Activated CD4-positive, alpha-beta T cell treated with anti-CD3 and anti-CD28 coated beads for 1 hour (primary cell): ENCODE results near the gene SLC44A2.

ENCODE experiments used
- DNase-seq: peaks from one replicate; pipeline ENCODE4 v3.0.0-alpha.2; 2020

Gene SLC44A2

DNA sequence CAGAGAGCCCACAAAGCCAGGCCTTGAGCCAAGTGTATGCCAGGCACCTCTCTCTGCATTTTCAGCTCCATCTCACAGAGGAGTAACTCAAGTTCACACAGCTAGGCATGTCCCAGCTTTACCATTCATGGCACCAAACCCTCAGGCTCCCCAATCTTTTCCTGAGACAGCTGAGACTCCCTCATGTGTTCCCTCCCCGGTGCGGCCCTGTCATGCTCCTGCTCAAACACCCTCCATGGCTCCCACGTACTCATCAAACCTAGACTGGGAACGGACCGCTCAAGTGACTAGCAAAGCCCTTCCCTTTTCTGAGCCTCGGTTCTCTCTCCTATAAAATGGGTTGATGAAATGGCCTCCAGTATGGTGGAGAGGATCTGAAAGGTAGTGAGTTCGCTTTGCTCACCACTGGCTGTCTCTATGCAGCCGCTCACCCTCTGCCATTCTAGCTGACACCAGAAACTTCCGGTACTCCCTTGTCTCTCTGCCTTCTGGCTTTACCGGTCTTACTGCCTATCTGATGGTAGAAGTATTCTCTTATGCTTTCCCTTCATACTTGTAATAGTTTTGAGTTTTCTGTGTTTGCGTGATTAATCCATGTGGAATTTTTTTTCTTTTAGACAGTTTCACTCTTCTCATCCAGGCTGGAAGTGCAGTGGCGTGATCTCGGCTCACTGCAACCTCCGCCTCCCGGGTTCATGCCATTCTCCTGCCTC is 7.8 kb upstream of the SLC44A2 start:
- no peak for DNase-seq

DNA sequence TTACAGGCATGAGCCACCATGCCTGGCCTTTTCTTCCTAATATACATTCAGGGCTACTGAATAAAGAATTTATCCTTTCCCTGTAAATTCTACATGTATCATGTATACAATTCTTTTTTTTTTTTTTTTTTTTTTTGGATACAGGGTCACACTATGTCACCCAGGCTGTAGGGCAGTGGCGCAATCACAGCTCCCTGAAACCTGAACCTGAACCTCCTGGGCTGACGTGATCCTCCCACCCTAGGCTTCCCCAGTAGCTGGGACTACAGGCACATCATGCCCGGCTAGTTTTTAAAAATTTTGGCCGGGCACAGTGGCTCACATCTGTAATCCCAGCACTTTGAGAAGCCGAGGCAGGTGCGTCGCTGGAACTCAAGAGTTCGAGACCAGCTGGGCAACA is 6.5 kb upstream of the SLC44A2 start:
- no peak for DNase-seq

DNA sequence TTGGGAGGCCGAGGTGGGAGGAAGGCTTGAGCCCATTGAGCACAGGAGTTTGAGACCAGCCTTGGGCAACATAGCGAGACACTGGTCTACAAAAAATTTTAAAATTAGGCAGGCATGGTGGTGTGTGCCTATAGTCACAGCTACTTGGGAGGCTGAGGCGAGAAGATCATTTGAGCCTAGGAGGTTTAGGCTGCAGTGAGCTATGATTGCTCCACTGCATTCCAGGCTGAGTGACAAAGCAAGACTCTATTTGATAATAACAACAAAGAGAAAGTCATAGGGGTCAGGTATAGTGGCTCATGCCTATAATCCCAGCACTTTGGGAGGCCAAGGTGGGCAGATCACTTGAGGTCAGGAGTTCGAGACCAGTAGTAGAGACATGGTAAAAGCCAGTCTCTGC is 4.6 kb upstream of the SLC44A2 start:
- DNase-seq = no peak

DNA sequence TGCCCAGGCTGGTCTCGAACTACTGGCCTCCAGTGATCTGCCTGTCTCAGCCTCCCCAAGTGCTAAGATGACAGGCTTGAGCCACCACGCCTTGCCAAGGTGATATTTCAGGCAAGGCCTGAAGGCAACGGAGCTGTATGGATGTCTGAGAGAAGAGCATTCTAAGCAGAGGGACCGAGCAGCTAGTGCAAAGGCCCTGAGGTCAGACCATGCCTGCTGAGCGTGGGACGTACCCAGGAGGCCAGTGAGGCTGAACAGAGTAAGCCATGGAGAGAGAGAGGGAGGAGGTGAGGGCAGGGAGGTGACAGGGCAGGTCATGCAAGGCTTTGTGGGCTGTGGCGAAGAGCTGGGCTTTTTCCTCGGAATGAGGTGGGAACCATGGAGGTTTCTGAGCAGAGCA is 3.4 kb upstream of the SLC44A2 start:
- no peak for DNase-seq

DNA sequence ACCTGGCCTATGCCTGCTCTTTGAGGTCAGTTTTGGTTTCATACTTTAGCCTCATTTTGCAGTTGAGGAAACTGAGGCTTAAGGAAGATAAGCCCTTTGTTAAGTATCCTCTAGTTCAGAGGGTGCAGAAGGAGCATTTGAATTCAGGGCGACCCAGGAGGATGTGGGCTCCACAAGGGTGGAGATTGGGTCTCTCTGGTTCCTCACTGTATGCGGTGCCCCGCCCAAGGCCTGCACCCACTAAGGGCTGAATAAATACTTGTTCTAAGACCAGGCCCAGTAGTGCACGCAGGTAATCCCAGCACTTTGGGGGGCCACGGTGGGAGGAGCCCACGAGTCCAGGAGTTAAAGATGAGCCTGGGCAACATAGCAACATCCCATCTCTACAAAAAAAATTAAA is 768 bp upstream of the SLC44A2 start:
- no peak for DNase-seq

DNA sequence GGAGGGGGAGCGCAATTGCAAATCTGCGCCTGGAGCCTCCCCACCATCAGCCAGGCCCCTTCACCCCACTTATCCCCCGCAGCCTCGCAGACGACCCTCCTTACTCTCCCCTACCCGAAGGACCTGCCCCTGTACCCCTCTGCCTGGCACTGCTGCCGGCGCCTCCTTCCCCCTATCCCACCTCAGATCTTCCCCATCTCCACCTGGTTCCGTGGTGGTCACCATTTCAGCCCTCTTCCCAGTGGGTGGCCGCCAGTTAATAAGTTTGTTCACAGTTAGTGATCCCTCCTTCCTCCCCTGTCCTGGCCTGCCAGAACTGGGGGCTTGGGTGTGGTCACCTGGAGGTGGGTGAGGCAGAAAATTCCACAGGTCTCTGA is 397 bp downstream of the SLC44A2 start:
- no peak for DNase-seq

DNA sequence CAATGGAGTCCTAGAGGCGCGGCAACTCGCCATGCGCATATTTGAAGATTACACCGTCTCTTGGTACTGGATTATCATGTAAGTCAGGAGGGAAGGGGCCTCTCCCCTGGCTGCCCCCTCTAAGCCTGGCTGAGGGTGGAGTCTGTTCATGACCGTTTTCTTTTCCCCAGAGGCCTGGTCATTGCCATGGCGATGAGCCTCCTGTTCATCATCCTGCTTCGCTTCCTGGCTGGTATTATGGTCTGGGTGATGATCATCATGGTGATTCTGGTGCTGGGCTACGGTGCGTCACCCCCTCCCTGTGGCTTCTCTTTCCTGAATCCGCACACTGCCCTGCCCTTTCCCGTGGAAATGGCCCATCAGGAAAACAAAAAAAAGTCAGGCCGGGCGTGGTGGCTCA is 6.5 kb downstream of the SLC44A2 start:
- no peak for DNase-seq

DNA sequence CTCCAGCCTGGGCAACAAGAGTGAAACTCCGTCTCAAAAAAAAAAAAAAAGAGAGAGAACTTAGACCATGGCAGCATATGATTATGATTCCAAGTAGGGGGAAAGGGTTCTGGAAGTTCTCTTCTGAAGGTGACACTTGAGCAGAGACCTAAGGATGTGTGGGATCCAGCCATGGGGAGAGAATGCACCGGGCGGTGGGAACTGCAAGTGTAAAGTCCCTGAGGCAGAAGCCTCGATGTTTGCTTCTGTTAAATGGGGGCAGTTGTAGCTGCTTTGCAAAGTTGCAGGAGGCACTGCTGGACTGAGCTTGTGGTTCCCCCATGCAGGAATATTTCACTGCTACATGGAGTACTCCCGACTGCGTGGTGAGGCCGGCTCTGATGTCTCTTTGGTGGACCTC is 9.1 kb downstream of the SLC44A2 start:
- no peak for DNase-seq

DNA sequence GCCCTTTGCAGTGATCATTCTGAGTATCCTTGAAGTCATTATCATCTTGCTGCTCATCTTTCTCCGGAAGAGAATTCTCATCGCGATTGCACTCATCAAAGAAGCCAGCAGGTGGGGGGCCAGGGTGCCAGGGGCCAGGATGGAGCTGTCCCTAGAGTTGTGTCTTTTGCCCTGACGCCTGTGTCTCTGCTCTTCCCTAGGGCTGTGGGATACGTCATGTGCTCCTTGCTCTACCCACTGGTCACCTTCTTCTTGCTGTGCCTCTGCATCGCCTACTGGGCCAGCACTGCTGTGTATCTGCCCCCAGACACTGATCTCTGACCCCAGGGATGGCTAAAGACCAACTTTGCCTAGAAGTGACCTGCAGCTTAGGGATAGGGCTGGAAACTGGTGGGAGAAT is 9.6 kb downstream of the SLC44A2 start:
- DNase-seq = no peak

DNA sequence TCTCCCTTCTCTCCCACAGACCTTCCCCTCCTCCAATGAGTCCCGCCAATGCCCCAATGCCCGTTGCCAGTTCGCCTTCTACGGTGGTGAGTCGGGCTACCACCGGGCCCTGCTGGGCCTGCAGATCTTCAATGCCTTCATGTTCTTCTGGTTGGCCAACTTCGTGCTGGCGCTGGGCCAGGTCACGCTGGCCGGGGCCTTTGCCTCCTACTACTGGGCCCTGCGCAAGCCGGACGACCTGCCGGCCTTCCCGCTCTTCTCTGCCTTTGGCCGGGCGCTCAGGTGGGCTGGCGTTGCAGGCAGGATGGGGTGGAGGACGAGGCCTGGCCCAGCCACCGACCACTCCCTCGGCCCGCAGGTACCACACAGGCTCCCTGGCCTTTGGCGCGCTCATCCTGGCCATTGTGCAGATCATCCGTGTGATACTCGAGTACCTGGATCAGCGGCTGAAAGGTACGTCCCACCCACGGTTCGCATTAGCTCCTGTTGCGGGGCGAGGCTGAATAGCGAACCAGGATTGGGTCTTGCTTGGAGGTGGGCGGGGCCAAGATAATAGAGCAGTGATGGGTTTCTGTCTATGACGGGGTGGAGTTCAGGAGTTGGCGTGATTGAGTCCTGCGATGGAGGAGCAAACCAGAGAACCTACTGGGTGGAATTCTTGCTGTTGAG is 11.1 kb downstream of the SLC44A2 start:
- DNase-seq = no peak

DNA sequence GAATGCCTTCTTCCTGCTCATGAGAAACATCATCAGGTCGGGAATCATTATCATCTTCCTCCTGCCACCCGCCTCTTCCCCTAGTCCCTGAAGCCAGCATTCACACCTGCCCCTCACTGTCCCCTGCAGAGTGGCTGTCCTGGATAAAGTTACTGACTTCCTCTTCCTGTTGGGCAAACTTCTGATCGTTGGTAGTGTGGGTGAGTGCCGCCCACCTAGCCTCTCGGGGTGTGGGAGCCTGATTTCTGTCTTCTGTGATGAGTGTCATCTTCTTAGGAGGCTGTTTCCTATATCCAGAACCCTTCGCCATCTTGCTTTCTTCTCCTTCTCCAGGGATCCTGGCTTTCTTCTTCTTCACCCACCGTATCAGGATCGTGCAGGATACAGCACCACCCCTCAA is 12.5 kb downstream of the SLC44A2 start:
- DNase-seq = no peak

DNA sequence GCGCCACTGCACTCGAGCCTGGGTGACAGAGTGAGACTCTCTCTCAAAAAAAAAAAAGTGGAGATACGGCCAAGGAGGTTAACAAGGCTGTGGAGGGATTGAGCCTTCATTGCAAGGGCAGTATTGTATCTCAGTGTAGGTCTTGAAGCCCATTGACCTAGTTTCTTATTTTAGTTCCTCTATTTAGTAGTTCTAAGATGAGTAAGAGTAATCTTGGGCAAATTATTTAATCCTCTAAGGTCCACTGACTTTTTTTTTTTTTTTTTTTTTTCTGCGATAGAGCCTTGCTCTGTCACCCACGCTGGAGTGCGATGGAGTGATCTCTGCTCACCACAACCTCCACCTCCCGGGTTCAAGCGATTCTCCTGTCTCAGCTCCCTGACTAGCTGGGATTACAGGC is 14.5 kb downstream of the SLC44A2 start:
- DNase-seq = no peak

DNA sequence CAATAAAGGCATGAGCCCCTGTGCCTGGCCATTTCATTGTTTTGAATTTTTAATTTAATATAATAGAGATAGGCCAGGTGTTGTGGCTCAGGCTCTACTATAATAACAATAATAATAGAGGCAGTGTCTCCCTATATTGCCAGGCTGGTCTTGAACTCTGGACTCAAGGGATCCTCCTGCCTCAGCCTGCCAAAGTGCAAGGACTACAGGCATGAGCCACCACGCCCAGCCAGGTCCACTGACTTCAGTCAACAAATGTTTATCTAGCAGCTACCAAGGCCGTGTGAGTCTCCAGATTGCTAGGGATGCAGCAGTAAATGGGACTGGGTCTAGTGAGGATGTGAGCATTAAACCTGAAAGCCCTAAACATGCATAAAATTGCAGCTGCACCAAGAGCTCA is 15.0 kb downstream of the SLC44A2 start:
- DNase-seq = no peak

DNA sequence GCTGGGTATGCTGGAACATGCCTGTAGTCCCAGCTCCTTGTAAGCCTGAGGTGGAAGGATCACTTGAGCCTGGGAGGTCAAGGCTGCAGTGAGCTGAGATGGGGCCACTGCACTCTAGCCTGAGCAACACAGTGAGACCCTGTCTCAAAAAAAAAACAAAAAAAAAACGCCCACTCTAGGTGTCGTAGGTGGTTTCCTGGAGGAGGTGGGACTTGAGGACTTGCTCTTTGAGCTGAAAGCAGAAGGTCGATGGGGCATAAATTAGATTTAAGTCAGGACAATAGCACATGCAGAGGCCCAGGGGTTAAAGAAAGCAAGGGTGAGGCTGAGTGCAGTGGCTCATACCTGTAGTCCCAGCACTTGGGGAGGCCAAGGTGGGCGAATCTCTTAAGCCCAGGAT is 15.9 kb downstream of the SLC44A2 start:
- DNase-seq = no peak

DNA sequence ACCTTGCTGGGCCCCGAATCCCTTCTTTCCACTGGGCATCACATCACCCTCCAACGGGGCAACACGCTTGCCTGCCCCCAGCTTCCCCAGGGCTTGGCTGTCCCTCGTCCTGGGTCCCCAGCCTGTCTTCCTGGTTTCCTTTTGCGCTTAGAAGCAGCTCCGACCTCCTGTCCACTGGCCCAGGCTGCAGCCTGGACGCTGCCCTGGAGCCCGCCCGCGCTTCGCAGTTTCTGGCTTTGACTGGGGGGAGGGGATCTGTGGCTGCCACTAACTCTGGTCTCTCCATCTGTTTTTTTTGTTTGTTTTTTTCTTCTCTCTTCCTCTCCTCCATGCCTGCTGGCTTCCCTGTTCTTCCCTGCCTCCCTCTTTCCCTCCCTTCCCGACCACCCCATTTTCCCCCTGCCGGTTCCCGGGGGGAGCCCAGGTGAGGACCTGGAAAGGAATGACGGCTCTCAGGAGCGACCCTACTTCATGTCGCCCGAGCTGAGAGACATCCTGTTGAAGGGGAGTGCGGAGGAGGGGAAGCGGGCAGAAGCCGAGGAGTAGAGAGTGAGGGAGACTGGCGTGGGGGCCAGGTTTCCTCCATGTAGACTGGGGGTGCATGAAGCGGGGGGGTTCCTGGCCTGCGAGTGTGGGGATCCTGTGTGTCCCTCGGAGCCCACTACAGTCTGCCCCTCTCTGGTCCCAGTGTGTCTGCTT is 17.3 kb downstream of the SLC44A2 start:
- no peak for DNase-seq

DNA sequence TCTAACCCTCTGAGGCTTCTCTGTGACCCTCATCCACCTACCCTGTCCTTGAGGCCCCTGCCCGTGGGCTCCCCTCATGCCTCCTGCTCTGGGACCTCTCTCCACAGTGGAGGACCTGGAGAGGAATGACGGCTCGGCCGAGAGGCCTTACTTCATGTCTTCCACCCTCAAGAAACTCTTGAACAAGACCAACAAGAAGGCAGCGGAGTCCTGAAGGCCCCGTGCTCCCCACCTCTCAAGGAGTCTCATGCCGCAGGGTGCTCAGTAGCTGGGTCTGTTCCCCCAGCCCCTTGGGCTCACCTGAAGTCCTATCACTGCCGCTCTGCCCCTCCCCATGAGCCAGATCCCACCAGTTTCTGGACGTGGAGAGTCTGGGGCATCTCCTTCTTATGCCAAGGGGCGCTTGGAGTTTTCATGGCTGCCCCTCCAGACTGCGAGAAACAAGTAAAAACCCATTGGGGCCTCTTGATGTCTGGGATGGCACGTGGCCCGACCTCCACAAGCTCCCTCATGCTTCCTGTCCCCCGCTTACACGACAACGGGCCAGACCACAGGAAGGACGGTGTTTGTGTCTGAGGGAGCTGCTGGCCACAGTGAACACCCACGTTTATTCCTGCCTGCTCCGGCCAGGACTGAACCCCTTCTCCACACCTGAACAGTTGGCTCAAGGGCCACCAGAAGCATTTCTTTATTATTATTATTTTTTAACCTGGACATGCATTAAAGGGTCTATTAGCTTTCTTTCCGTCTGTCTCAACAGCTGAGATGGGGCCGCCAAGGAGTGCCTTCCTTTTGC is 18.0 kb downstream of the SLC44A2 start:
- no peak for DNase-seq

DNA sequence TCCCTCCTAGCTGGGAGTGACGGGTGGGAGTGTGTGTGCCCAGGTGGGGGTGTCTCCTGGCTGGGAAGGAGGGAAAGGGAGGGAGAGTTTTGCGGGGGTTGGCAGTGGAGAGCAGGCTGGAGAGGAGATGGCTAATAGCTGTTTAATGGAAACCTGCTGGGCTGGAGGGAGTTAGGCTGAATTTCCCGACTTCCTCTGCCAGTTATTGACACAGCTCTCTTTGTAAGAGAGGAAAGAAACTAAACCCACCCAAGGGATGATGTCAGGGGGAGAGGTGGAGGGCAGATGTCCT is 18.6 kb downstream of the SLC44A2 start:
- DNase-seq = no peak

DNA sequence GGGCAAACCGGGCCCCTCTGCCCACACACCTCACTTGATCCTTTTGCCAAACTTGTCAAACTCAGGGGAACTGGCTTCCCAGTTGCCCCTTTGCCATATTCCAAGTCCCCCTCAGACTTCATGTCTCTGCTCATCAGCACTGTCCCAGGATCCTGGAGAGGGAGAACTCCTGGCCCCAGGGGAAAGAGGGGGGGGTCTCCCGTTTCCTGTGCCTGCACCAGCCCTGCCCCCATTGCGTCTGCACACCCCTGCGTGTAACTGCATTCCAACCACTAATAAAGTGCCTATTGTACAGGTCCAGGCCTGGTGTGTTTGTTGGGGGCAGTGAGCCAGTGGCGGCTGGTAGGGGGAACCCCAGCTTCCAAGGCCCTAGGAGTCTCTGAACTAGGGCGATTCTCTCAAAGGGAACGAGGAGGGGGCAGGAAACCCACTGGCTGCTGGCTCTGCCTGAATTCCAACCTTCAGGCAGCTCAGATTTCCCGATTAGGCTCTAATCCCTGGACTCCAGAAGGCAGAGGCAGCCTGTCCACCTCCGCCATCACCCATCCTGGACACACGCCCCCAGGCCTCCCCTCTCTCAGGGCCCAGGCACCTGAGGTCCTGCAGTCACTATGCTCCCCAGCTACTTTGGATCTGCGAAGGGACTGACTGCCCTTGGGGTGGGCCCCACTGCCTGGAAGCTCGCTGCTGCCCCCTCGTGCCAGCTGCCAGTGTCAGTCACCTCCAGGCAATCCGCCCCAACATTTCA is 19.1 kb downstream of the SLC44A2 start:
- DNase-seq = peak; percentile 78

DNA sequence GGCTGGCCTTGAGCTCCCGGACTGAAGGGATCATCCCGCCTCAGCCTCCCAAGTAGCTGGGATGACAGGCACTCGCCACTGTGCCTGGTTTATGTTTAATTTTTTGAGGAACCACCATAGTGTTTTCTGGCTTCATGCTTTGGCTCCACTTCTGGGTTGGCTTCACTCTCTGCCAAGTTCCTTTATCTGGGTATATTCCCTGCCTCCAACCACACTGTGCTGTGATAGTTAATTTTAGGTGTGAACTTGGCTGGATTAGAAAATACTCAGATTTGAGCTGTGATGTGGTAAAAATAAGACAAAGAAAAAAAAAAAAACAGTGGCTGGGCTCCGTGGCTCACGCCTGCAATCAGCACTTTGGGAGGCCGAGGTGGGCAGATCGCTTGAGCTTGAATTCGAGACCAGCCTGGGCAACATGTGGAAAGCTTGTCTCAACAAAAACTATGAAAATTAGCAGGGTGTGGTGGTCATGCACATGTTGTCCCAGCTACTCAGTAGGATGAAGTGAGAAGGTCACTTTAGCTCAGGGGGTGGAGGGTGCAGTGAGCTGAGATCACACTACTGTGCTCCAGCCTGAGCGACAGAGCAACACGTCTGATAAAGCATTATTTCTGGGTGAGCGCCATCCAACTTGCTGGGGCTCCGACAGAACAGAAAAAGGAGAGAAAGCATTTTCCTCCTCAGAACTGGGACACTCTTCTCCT is 21.3 kb downstream of the SLC44A2 start:
- DNase-seq = no peak

DNA sequence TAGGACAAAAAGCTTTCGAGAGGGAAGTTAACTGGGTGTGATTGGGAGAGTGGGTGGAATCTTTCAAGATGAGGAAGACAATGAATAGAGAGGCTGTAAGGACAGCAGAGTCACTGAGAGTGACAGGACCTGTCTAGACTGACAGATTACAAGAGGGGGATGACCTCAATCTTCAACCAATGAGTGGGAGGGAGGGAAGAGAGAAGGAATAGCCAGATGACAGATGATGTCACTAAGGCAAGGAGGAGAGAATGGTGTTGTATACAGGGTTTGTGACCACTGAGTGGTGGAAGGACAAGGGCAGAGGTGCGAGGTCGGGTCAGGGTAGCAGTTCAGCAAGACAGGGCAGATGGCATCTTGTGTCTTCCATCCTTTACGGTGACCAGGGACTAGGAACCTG is 23.0 kb downstream of the SLC44A2 start:
- DNase-seq = no peak

DNA sequence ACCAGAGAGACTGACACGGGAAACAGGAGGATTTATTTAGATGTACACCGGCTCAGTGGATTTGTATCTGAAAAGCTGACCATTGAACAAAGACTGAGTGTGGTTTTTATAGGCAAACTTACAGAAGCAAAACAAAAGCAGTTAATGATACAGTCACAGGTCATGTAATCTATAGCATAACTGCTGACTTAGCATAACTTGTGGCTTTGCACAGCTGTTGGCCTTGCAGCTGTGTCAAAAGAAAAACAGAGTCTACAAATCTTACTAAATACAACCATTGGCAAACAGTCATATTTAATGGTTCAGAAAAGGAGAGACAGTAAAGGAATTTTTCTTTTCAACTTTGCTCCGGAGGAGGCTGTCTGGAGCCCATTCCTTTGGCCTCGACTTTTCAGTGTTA is 26.5 kb downstream of the SLC44A2 start:
- no peak for DNase-seq

DNA sequence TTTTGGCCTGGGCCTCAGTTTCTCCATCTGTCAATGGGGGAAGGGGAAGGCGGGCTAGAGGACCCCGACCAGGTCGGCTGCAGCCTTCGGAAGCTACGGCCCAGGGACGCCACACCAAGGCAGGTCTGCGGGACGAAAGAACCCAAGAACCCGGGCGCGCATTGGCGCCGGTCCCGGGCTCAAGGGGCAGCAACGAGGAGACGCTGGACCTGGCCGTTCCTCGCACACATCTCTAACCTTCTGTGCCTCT is 28.1 kb downstream of the SLC44A2 start:
- DNase-seq = no peak
